Activated CD8-positive, alpha-beta T cell treated with anti-CD3 and anti-CD28 coated beads, Interleukin-2, amount 10 ng/mL, durations not matched to agents 7 days and 5 days (primary cell): ENCODE measurements around the gene ASPN. TPM values are rescaled to one million over a fixed set of nuclear protein-coding genes. Genes with fewer than 3 reads are reported as not detected.

ENCODE experiments used
- ATAC-seq: fragments of 150-1000 bp; cut with Tn5 transposase; one replicate; pipeline ENCODE4 v1.10.0; 2021; ENCODE audit warnings: moderate library complexity
- CTCF ChIA-PET: fragments of 350-600 bp; sonication (Branson Sonifier 250); formaldehyde crosslinking; loops from one replicate; lab custom pipeline; 2021; ENCODE audit warnings: antibody characterized with exemption; lab: Charles Lee
- POLR2A ChIA-PET: fragments of 350-600 bp; sonication (Branson Sonifier 250); formaldehyde crosslinking; loops from one replicate; lab custom pipeline; 2021; ENCODE audit warnings: antibody characterized with exemption; lab: Charles Lee
- DNase-seq: peaks from one replicate; pipeline ENCODE4 v3.0.0-alpha.2; 2020
- H3K27ac Mint-ChIP-seq: one replicate; pipeline ENCODE4 v1.8.0; 2021; ENCODE audit warnings: mild to moderate bottlenecking, mixed read lengths
- H3K27me3 Mint-ChIP-seq: one replicate; pipeline ENCODE4 v1.8.0; 2021; ENCODE audit warnings: low read depth, mixed read lengths
- H3K36me3 Mint-ChIP-seq: one replicate; pipeline ENCODE4 v1.8.0; 2021; ENCODE audit warnings: low read depth, mixed read lengths
- H3K4me1 Mint-ChIP-seq: one replicate; pipeline ENCODE4 v1.8.0; 2021; ENCODE audit warnings: low read depth, mixed read lengths
- H3K4me3 Mint-ChIP-seq: one replicate; pipeline ENCODE4 v1.8.0; 2021; ENCODE audit warnings: mild to moderate bottlenecking, mixed read lengths
- H3K9me3 Mint-ChIP-seq: one replicate; pipeline ENCODE4 v1.8.0; 2022; ENCODE audit warnings: mixed read lengths; ENCODE audit not compliant: insufficient read depth
- total RNA-seq, 2 experiments: library from RNA; stranded (reverse); gene quantifications; one replicate each; pipeline ENCODE4 v1.2.3, GENCODE V29; 2021

The ASPN gene
- total RNA-seq, 2 experiments from 2014 or later = not detected

DNA sequence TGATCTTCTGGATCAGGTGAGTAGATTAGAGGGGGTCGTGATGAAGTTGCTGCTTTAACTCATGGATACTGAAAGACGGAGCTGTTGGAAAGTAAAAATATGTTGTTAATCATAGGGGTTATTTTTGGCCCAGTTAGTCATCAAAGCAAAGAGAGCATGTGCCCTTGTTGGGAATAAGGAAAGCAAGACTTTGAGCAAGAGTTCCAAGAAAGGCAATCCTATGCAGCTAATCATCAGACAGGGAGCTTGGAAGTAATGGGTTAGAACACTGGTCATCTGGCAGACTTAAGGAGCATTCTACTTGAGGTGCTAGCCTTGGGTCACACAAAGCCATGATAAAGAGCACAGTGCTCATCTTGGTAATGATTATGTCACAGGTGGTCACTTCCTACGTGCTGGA is 18.3 kb downstream of the ASPN start:
- H3K36me3 Mint-ChIP-seq = no peaks in the 10 kb centered on the region
- H3K27ac Mint-ChIP-seq = no peak overlapping the region
- no peak for ATAC-seq
- POLR2A ChIA-PET = no interaction called here
- H3K9me3 Mint-ChIP-seq = no peaks in the 10 kb centered on the region
- H3K27me3 Mint-ChIP-seq = no peaks in the 10 kb centered on the region
- H3K4me3 Mint-ChIP-seq = no peak overlapping the region
- no peaks in the 10 kb centered on the region for H3K4me1 Mint-ChIP-seq
- no peak for DNase-seq
- CTCF ChIA-PET = interaction anchor here (1.0 kb wide), 1 partner anchor 17 kb away, joined by 4 read pairs; no protein-coding TSS in a partner anchor

GRCh38 chr9:92463387-92463786 is 18.9 kb downstream of the ASPN start:
- Mint-ChIP-seq H3K27me3 (no peaks in the 10 kb centered on the region), H3K4me3 (no peak overlapping the region), H3K4me1 (no peaks in the 10 kb centered on the region), H3K27ac (no peak overlapping the region), H3K36me3 (no peaks in the 10 kb centered on the region), H3K9me3 (no peaks in the 10 kb centered on the region)
- no peak for ATAC-seq
- DNase-seq = no peak
- ChIA-PET CTCF (interaction anchor here (1.0 kb wide), 1 partner anchor 17 kb away, joined by 4 read pairs; no protein-coding TSS in a partner anchor), POLR2A (no interaction called here)

- no peaks in the 10 kb centered on the region for H3K4me1 Mint-ChIP-seq
- no peaks in the 10 kb centered on the region for H3K9me3 Mint-ChIP-seq
- H3K4me3 Mint-ChIP-seq = no peak overlapping the region
- DNase-seq (no peak), ATAC-seq (no peak)
- H3K27me3 Mint-ChIP-seq = no peaks in the 10 kb centered on the region
- no peak overlapping the region for H3K27ac Mint-ChIP-seq
- H3K36me3 Mint-ChIP-seq = no peaks in the 10 kb centered on the region
- POLR2A ChIA-PET = no interaction called here
- CTCF ChIA-PET = no interaction called here
Observed at GRCh38 chr9:92457576-92457975, 24.7 kb downstream of the ASPN start.

GRCh38 chr9:92455217-92455616 is 27.1 kb downstream of the ASPN start:
- POLR2A ChIA-PET = no interaction called here
- CTCF ChIA-PET = interaction anchor here (0.6 to 1.3 kb wide), 4 partner anchors 9 to 127 kb away, joined by 3 to 4 read pairs (median 4); no protein-coding TSS in a partner anchor
- DNase-seq (no peak), ATAC-seq (no peak)
- Mint-ChIP-seq H3K36me3 (no peaks in the 10 kb centered on the region), H3K9me3 (no peaks in the 10 kb centered on the region), H3K4me3 (no peak overlapping the region), H3K27ac (no peak overlapping the region), H3K27me3 (no peaks in the 10 kb centered on the region), H3K4me1 (no peaks in the 10 kb centered on the region)

GRCh38 chr9:92446536-92446935 is 35.8 kb downstream of the ASPN start:
- POLR2A ChIA-PET = no interaction called here
- H3K27me3 Mint-ChIP-seq = no peaks in the 10 kb centered on the region
- DNase-seq (no peak), ATAC-seq (no peak)
- no peaks in the 10 kb centered on the region for H3K9me3 Mint-ChIP-seq
- H3K4me1 Mint-ChIP-seq = no peaks in the 10 kb centered on the region
- CTCF ChIA-PET = interaction anchor here (0.9 to 1.4 kb wide), 4 partner anchors 9 to 307 kb away, joined by 3 to 6 read pairs (median 4); no protein-coding TSS in a partner anchor
- H3K4me3 Mint-ChIP-seq = no peak overlapping the region
- no peak overlapping the region for H3K27ac Mint-ChIP-seq
- no peaks in the 10 kb centered on the region for H3K36me3 Mint-ChIP-seq

DNA sequence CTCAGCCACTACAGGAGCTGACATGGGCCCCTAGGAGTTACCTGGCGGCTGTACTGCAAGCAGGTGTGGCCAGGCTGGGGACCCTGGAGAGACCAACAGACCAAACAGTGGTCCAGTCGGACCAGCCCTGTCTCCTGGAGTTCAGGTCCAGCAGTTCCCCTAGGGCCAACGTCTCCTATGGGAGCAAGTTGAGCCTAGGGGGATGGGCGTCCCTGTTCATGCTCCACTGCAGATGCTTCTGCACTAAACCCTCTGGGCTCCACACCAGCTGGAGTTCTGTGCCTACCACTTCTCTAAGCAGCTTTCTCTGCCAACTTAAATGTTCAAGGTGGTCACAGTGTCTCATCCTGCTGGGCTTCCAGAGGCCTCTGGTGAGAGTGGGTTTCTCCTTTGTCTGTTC is 37.5 kb downstream of the ASPN start:
- H3K27ac Mint-ChIP-seq = no peak overlapping the region
- DNase-seq = no peak
- no peak for ATAC-seq
- peaks cover 8% of the 10 kb centered on the region for H3K4me1 Mint-ChIP-seq
- H3K9me3 Mint-ChIP-seq = no peaks in the 10 kb centered on the region
- POLR2A ChIA-PET = no interaction called here
- CTCF ChIA-PET = no interaction called here
- H3K27me3 Mint-ChIP-seq = no peaks in the 10 kb centered on the region
- H3K36me3 Mint-ChIP-seq = no peaks in the 10 kb centered on the region
- no peak overlapping the region for H3K4me3 Mint-ChIP-seq

DNA sequence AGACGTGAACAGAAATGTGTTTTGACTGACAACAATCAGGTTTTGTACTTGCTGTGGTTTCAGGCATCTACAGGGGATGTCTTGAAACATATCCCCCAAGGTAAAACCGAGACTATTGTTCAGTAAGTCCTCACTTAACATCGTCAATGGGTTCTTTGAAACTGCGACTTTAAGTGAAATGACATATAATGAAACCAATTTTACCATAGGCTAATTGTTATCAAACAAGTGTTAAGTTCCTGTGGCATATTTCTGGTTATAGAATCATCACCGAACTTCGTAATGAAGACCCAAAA is 41.6 kb downstream of the ASPN start:
- peaks cover 11% of the 10 kb centered on the region for H3K4me1 Mint-ChIP-seq
- ATAC-seq (no peak), DNase-seq (no peak)
- CTCF ChIA-PET = interaction anchor here (1.1 to 2.1 kb wide), 4 partner anchors 33 to 303 kb away, joined by 3 to 9 read pairs (median 5); no protein-coding TSS in a partner anchor
- no peak overlapping the region for H3K27ac Mint-ChIP-seq
- no peaks in the 10 kb centered on the region for H3K36me3 Mint-ChIP-seq
- H3K27me3 Mint-ChIP-seq = no peaks in the 10 kb centered on the region
- H3K9me3 Mint-ChIP-seq = no peaks in the 10 kb centered on the region
- POLR2A ChIA-PET = no interaction called here
- H3K4me3 Mint-ChIP-seq = no peak overlapping the region

DNA sequence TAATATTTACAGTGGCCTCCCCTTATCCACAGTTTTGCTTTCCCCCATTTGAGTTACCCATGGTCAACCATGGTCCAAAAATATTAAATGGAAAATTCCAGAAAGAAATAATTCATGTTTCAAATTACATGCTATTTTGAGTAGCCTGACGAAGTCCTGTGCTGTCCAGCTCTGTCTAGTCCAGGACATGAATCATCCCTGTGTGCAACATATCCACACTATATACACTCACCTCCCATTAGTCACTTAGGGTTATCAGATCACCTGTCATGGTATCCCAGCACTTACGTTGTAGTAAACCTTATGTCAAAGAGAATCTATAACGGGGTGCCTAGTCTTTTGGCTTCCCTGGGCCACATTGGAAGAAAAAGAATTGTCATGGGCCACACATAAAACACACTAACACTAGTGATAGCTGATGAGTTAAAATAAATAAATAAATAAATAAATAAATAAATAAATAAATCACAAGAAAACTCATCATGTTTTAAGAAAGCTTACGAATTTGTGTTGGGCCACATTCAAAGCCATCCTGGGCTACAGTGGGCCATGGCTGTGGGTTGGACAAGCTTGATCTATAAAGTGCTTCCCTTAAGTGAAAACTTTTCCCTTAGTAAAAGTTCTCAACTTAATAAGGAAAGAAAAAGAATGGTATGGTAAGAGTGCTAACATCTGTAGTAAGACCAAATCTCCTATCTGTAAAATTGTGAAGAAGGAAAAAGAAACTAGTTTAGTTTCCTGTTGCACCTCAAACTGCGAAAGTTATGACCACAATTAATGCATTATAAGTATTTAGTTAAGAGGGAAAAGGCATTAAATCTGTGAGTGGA is 42.2 kb downstream of the ASPN start:
- H3K9me3 Mint-ChIP-seq = no peaks in the 10 kb centered on the region
- no peak overlapping the region for H3K4me3 Mint-ChIP-seq
- H3K27ac Mint-ChIP-seq = no peak overlapping the region
- H3K27me3 Mint-ChIP-seq = no peaks in the 10 kb centered on the region
- ChIA-PET CTCF (interaction anchor here (0.9 to 2.1 kb wide), 5 partner anchors 32 to 302 kb away, joined by 3 to 9 read pairs (median 3); no protein-coding TSS in a partner anchor), POLR2A (no interaction called here)
- DNase-seq (no peak), ATAC-seq (no peak)
- H3K4me1 Mint-ChIP-seq = peaks cover 11% of the 10 kb centered on the region
- H3K36me3 Mint-ChIP-seq = no peaks in the 10 kb centered on the region

DNA sequence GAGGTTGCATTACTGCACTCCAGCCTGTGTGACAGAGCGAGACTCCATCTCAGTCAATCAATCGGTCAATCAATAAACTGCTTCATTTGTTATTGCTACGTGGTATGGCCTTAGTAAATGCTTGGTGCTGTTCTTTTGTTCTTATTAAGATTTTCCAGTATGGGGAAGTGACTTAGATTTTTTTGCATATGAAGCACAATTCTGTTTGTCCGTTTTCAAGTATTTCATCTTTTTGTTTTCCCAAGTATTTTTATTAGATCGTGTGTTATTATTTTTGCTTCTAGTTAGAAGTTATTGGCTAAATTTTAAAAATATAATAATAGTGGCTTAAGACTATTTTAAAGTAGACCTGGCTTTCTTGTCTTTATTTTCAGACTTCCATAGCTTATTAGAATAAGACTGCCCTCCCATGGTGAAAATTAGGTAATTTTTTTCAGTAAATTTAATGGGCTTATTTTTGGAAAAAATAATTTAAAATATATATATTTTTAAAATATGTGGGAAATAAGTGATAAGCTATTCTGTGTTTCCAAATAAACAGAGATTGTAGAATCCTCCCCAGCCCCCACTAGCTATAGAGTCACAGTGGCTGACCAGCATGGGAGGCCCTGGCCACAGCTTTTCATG is 43.3 kb downstream of the ASPN start:
- CTCF ChIA-PET = interaction anchor here (0.6 to 2.1 kb wide), 6 partner anchors 25 to 299 kb away, joined by 3 to 9 read pairs (median 4); no protein-coding TSS in a partner anchor

DNA sequence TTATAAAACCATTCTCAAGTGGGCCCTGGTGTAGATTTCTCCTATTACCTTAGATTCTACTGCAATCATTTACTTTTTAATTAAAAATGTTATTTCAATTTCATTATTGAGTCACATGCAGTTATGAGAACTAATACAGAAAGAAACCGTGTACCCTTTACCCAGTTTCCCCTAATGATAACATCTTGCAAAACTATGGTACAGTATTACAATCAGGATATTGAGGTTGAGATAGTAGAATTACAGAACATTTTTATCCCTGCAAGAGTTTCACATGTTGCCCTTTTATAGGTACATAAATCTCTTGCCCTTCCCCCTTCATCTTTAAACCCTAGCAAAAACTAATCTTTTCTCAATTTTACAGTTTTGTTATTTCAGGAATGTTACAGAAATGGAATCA is 47.0 kb downstream of the ASPN start:
- POLR2A ChIA-PET = no interaction called here
- Mint-ChIP-seq H3K9me3 (no peaks in the 10 kb centered on the region), H3K27me3 (no peaks in the 10 kb centered on the region), H3K4me3 (no peak overlapping the region), H3K36me3 (no peaks in the 10 kb centered on the region), H3K4me1 (peaks cover 6% of the 10 kb centered on the region), H3K27ac (no peak overlapping the region)
- ATAC-seq (no peak), DNase-seq (no peak)
- CTCF ChIA-PET = no interaction called here

More for the DNA sequence above, 43.3 kb downstream of the ASPN start:
- Mint-ChIP-seq H3K4me1 (peaks cover 11% of the 10 kb centered on the region), H3K27me3 (no peaks in the 10 kb centered on the region), H3K4me3 (no peak overlapping the region), H3K9me3 (no peaks in the 10 kb centered on the region), H3K27ac (no peak overlapping the region), H3K36me3 (no peaks in the 10 kb centered on the region)
- POLR2A ChIA-PET = interaction anchor here (1.0 kb wide), 1 partner anchor 299 kb away, joined by 3 read pairs; no protein-coding TSS in a partner anchor
- no peak for ATAC-seq
- DNase-seq = no peak

- Mint-ChIP-seq H3K27me3 (no peaks in the 10 kb centered on the region), H3K4me1 (no peaks in the 10 kb centered on the region), H3K9me3 (no peaks in the 10 kb centered on the region), H3K27ac (no peak overlapping the region), H3K36me3 (no peaks in the 10 kb centered on the region), H3K4me3 (no peak overlapping the region)
- no peak for DNase-seq
- no peak for ATAC-seq
- ChIA-PET CTCF (no interaction called here), POLR2A (no interaction called here)
Observed at GRCh38 chr9:92432972-92433548, 49.2 kb downstream of the ASPN start.

DNA sequence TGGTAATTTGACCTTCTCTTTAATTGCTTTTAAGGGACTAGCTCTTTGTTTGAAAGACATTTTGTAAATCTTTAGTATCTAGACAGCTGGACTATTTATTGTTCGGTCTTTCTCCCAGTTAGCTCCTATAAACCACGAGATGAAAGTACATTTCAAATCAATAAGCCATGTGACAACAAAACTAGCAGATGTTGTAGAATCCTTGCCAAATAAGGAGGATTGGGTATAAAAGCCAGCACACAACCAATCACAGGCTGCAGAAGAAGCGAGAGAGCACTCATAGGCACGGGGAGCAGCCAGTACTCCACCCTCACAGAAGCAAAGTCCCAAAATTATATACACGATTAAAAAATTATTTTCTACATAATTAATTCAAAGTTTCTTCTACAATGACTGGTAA is 50.0 kb downstream of the ASPN start:
- ChIA-PET POLR2A (no interaction called here), CTCF (no interaction called here)
- Mint-ChIP-seq H3K9me3 (no peaks in the 10 kb centered on the region), H3K4me3 (no peak overlapping the region), H3K4me1 (no peaks in the 10 kb centered on the region), H3K27me3 (no peaks in the 10 kb centered on the region), H3K27ac (no peak overlapping the region), H3K36me3 (no peaks in the 10 kb centered on the region)
- no peak for DNase-seq
- no peak for ATAC-seq
